Stimulated activated CD4-positive, alpha-beta T cell treated with anti-CD3 and anti-CD28 coated beads, Interleukin-12 subunit alpha, Interleukin-12 subunit beta, amount 100 ng/mL, for 24 hours (primary cell): ENCODE results near the gene ELMO1.

Experiments
- DNase-seq, 2 experiments: peaks; one replicate each; pipeline ENCODE4 v3.0.0-alpha.2; 2020; ENCODE audit warnings: low read depth in 2 of 2

Gene ELMO1

GRCh38 chr7:37015353-37016034 is 433.2 kb downstream of the ELMO1 start:
- DNase-seq, result no peak

GRCh38 chr7:37013771-37014170 is 434.9 kb downstream of the ELMO1 start:
- DNase-seq, result no peak

GRCh38 chr7:37011151-37011890 is 437.3 kb downstream of the ELMO1 start:
- DNase-seq, result no peak

GRCh38 chr7:37009125-37009675 is 439.5 kb downstream of the ELMO1 start:
- no peak for DNase-seq

- DNase-seq, result no peak
These were observed 441.0 kb downstream of the ELMO1 start for GRCh38 chr7:37007691-37008090.

GRCh38 chr7:37007268-37007667 is 441.4 kb downstream of the ELMO1 start:
- no peak for DNase-seq

GRCh38 chr7:37006764-37007163 is 441.9 kb downstream of the ELMO1 start:
- no peak for DNase-seq

- DNase-seq, result no peak
These were observed 448.2 kb downstream of the ELMO1 start for GRCh38 chr7:37000511-37000910.

GRCh38 chr7:36999626-37000485 is 448.8 kb downstream of the ELMO1 start:
- no peak for DNase-seq

- no peak for DNase-seq
These were observed 452.9 kb downstream of the ELMO1 start for GRCh38 chr7:36995776-36996175.

GRCh38 chr7:36994456-36995112 is 454.1 kb downstream of the ELMO1 start:
- no peak for DNase-seq

- peak; percentile 34 to 52 for DNase-seq
These were observed 461.5 kb downstream of the ELMO1 start for GRCh38 chr7:36986948-36987724.

GRCh38 chr7:36986511-36986933 is 462.1 kb downstream of the ELMO1 start:
- no peak for DNase-seq

- DNase-seq, result no peak
These were observed 462.7 kb downstream of the ELMO1 start for GRCh38 chr7:36985866-36986400.

GRCh38 chr7:36985316-36985715 is 463.3 kb downstream of the ELMO1 start:
- no peak for DNase-seq

GRCh38 chr7:36984710-36985312 is 463.9 kb downstream of the ELMO1 start:
- no peak for DNase-seq

GRCh38 chr7:36984041-36984521 is 464.6 kb downstream of the ELMO1 start:
- no peak for DNase-seq

GRCh38 chr7:36982766-36983165 is 465.9 kb downstream of the ELMO1 start:
- no peak for DNase-seq

- DNase-seq, result no peak
These were observed 468.8 kb downstream of the ELMO1 start for GRCh38 chr7:36979810-36980248.

GRCh38 chr7:36978461-36978860 is 470.2 kb downstream of the ELMO1 start:
- DNase-seq, result no peak
